ENCODE data around the gene ADCY6. TPM values are rescaled to one million over a fixed set of nuclear protein-coding genes. Genes with fewer than 3 reads are reported as not detected.

ADCY6 gene
- 0.06 TPM for polyA plus RNA-seq (2012; ENCODE audit: low read depth, missing spikeins)

- DNase-seq (ENCODE audit: insufficient read length, low spot score), result no peak
- no peak for TF ChIP-seq TAF1 (IDR thresholded peaks at IDR 0.05; ENCODE audit: low read depth, low read length)
- no peak for TF ChIP-seq PAX5 (IDR thresholded peaks at IDR 0.05; ENCODE audit: insufficient read depth, low read length, severe bottlenecking)
- TF ChIP-seq POLR2AphosphoS5 (IDR thresholded peaks at IDR 0.05; ENCODE audit: low read depth, low read length), result no peak
- TF ChIP-seq POU2F2 (IDR thresholded peaks at IDR 0.05; ENCODE audit: low read depth, low read length), result no peak
- TF ChIP-seq SPI1 (IDR thresholded peaks at IDR 0.05; ENCODE audit: low read depth, low read length), result no peak
- no peak for TF ChIP-seq POLR2A (IDR thresholded peaks at IDR 0.05; ENCODE audit: low read depth, low read length)
- FAIRE-seq, result no peak
Measured at GRCh38 chr12:48788854-48789775, at the start of gene ADCY6. Gene ADCY6 (minus strand): TSS chr12:48789089. CDS start chr12:48783434, 5,655 bp downstream.

GRCh38 chr12:48838048-48838447, 49.2 kb upstream of the ADCY6 start:
- TF ChIP-seq TAF1 (IDR thresholded peaks at IDR 0.05; ENCODE audit: low read depth, low read length), result no peak
- no peak for TF ChIP-seq POLR2A (IDR thresholded peaks at IDR 0.05; ENCODE audit: low read depth, low read length)
- no peak for TF ChIP-seq POLR2AphosphoS5 (IDR thresholded peaks at IDR 0.05; ENCODE audit: low read depth, low read length)
- no peak for TF ChIP-seq SPI1 (IDR thresholded peaks at IDR 0.05; ENCODE audit: low read depth, low read length)
- TF ChIP-seq POU2F2 (IDR thresholded peaks at IDR 0.05; ENCODE audit: low read depth, low read length), result no peak
- TF ChIP-seq PAX5 (IDR thresholded peaks at IDR 0.05; ENCODE audit: insufficient read depth, low read length, severe bottlenecking), result no peak
- no peak for FAIRE-seq
- no peak for DNase-seq (ENCODE audit: insufficient read length, low spot score)

DNA sequence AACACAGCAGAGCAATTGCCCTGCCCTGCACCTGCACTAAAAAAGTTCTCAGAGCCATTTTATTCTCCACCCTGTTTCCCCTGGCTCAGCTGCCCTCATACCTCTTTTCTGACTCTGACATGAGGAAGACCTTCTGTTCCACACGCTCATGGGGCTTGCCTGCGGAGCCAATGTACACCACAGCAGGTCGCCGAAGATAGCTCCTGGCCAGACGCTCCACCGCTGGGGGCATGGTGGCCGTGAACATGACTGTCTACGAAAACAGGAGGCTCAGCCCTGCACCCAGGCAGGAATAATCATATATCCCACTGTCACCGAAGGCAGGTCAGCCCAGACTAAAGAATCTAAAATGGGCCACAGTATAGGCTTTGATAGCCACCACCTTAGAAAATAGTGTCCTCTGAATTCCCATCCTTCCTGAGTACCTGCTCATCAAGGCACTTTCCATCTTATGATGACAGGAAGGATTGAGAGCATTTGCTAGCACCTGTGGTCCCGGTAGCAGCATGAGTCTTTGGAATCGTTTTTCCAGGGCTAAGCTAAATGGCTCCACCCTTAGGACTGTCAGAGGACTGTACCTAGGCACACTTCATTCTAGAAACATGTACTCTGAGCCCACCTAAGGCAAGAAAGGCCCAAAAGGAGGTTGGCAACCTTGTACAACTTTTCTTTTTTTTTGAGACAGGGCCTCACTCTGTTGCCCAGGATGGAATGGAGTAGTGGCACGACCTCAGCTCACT, 43.6 kb upstream of the ADCY6 start:
- DNase-seq (ENCODE audit: insufficient read length, low spot score) (no peak), FAIRE-seq (no peak)
- TF ChIP-seq POLR2AphosphoS5 (IDR thresholded peaks at IDR 0.05; ENCODE audit: low read depth, low read length) (no peak), SPI1 (IDR thresholded peaks at IDR 0.05; ENCODE audit: low read depth, low read length) (no peak), POU2F2 (IDR thresholded peaks at IDR 0.05; ENCODE audit: low read depth, low read length) (no peak), PAX5 (IDR thresholded peaks at IDR 0.05; ENCODE audit: insufficient read depth, low read length, severe bottlenecking) (no peak), TAF1 (IDR thresholded peaks at IDR 0.05; ENCODE audit: low read depth, low read length) (no peak), POLR2A (IDR thresholded peaks at IDR 0.05; ENCODE audit: low read depth, low read length) (no peak)

GRCh38 chr12:48831257-48831656, 42.4 kb upstream of the ADCY6 start:
- DNase-seq (ENCODE audit: insufficient read length, low spot score), result no peak
- TF ChIP-seq POLR2AphosphoS5 (IDR thresholded peaks at IDR 0.05; ENCODE audit: low read depth, low read length) (no peak), POLR2A (IDR thresholded peaks at IDR 0.05; ENCODE audit: low read depth, low read length) (no peak), TAF1 (IDR thresholded peaks at IDR 0.05; ENCODE audit: low read depth, low read length) (no peak)
- FAIRE-seq, result no peak

- DNase-seq (ENCODE audit: insufficient read length, low spot score) (no peak), FAIRE-seq (no peak)
- TF ChIP-seq SPI1 (IDR thresholded peaks at IDR 0.05; ENCODE audit: low read depth, low read length) (no peak), POLR2AphosphoS5 (IDR thresholded peaks at IDR 0.05; ENCODE audit: low read depth, low read length) (no peak), POU2F2 (IDR thresholded peaks at IDR 0.05; ENCODE audit: low read depth, low read length) (no peak), TAF1 (IDR thresholded peaks at IDR 0.05; ENCODE audit: low read depth, low read length) (no peak), POLR2A (IDR thresholded peaks at IDR 0.05; ENCODE audit: low read depth, low read length) (no peak)
Measured at GRCh38 chr12:48828841-48829575, 40.1 kb upstream of the ADCY6 start.

DNA sequence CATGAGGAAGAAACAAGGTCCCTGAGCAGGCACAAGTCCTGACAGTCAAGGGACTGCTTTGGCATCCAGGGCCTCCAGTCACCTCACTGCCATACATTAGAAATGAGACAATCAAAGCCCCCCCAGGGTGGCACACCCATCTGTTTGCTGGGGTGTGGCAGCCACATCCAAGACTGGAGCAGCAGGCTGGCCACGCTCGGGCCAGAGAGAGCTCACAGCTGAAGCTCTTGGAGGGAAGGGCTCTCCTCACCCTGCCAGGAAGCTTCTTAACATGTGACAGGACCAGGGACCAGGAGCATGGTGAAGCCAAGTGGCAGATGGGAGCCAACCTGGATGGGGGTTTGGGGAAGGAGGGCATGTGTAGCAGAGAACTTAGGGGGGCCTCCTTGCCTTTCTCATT, 39.4 kb upstream of the ADCY6 start:
- DNase-seq (ENCODE audit: insufficient read length, low spot score) (no peak), FAIRE-seq (no peak)
- TF ChIP-seq TAF1 (IDR thresholded peaks at IDR 0.05; ENCODE audit: low read depth, low read length) (no peak), POLR2AphosphoS5 (IDR thresholded peaks at IDR 0.05; ENCODE audit: low read depth, low read length) (peak; percentile 31; the same call in 1 of the 2 replicates)

DNA sequence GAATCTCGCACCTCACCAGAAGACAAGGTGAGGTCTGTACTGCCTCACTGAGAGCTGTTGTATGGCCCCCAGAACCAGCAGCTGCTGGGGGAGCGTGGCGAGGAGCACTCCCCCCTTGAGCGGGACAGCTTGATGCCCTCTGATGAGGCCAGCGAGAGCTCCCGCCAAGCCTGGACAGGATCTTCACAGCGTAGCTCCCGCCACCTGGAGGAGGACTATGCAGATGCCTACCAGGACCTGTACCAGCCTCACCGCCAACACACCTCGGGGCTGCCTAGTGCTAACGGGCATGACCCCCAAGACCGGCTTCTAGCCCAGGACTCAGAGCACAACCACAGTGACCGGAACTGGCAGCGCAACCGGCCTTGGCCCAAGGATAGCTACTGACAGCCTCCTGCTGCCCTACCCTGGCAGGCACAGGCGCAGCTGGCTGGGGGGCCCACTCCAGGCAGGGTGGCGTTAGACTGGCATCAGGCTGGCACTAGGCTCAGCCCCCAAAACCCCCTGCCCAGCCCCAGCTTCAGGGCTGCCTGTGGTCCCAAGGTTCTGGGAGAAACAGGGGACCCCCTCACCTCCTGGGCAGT, 38.7 kb upstream of the ADCY6 start:
- TF ChIP-seq POLR2A (IDR thresholded peaks at IDR 0.05; ENCODE audit: low read depth, low read length), result no peak
- TF ChIP-seq POU2F2 (IDR thresholded peaks at IDR 0.05; ENCODE audit: low read depth, low read length), result no peak
- no peak for TF ChIP-seq SPI1 (IDR thresholded peaks at IDR 0.05; ENCODE audit: low read depth, low read length)
- TF ChIP-seq TAF1 (IDR thresholded peaks at IDR 0.05; ENCODE audit: low read depth, low read length), result no peak
- TF ChIP-seq PAX5 (IDR thresholded peaks at IDR 0.05; ENCODE audit: insufficient read depth, low read length, severe bottlenecking), result no peak
- no peak for TF ChIP-seq POLR2AphosphoS5 (IDR thresholded peaks at IDR 0.05; ENCODE audit: low read depth, low read length)
- DNase-seq (ENCODE audit: insufficient read length, low spot score) (no peak), FAIRE-seq (no peak)

GRCh38 chr12:48827026-48827425, 38.1 kb upstream of the ADCY6 start:
- FAIRE-seq, result no peak
- no peak for DNase-seq (ENCODE audit: insufficient read length, low spot score)
- TF ChIP-seq PAX5 (IDR thresholded peaks at IDR 0.05; ENCODE audit: insufficient read depth, low read length, severe bottlenecking), result no peak
- TF ChIP-seq POLR2AphosphoS5 (IDR thresholded peaks at IDR 0.05; ENCODE audit: low read depth, low read length), result no peak

GRCh38 chr12:48826209-48826855, 37.4 kb upstream of the ADCY6 start:
- DNase-seq (ENCODE audit: insufficient read length, low spot score) (no peak), FAIRE-seq (no peak)
- TF ChIP-seq POU2F2 (IDR thresholded peaks at IDR 0.05; ENCODE audit: low read depth, low read length) (no peak), POLR2A (IDR thresholded peaks at IDR 0.05; ENCODE audit: low read depth, low read length) (no peak), SPI1 (IDR thresholded peaks at IDR 0.05; ENCODE audit: low read depth, low read length) (no peak), PAX5 (IDR thresholded peaks at IDR 0.05; ENCODE audit: insufficient read depth, low read length, severe bottlenecking) (no peak), TAF1 (IDR thresholded peaks at IDR 0.05; ENCODE audit: low read depth, low read length) (no peak), POLR2AphosphoS5 (IDR thresholded peaks at IDR 0.05; ENCODE audit: low read depth, low read length) (no peak)

All from GM12891 (cell line).